HG03025 (cell line): Measurements from ENCODE around the gene UBE2G2.

Source experiments
- ATAC-seq: cut with Tn5 transposase; IDR thresholded peaks from one replicate; pipeline ENCODE4 v1.9.1; 2021; ENCODE audit warnings: mild to moderate bottlenecking, moderate library complexity; ENCODE audit not compliant: unreplicated experiment, low FRiP score

UBE2G2 gene

GRCh38 chr21:44732956-44733355 is 68.7 kb downstream of the UBE2G2 start:
- no peak for ATAC-seq

DNA sequence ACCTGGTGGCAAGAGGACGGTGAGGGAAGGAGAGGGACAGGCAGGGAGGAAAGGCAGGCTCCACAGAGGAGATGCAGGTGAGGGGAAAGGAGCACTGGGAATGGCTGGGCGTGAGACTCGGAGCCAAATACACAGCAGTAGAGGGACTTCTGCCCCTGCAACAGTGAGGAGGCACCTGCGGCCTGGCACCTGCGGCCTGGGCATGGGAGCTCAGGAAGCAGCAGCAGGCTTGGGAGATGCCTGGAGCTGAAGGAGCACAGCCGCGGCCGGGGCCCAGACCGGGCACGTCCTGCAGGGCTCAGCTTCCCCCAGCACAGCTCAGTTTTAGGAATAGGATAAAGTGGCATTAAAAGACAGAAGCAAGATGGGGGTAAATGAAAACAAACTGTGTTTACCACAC is 69.4 kb downstream of the UBE2G2 start:
- no peak for ATAC-seq

DNA sequence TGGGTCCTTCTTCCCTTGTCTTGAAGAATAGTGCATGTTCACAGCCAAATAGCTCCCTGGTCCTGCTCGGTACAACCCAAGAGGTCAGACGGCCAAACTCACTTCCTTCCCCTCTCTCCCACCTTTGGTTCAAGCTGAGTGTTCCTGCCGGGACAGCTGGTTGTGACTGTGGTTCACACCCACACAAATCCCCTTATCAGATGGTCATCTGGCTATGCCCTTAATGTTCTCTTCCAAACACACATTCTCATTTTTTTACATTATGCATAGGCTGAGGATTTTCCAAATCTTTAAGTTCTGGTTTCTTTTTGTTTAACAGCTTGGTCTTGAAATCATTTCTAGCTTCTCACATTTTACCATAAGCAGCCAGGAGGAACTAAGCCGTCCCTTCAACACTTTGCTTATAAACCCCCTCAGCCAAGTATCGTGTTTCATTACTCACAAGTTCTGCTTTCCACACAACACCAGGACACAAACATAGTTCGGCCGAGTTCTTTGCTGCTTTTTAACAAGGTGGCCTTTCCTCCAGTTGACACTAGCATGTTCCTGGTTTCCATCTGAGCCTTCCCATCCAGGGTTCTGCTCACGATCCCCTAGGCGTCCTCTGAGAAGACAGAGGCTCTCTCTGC is 70.6 kb downstream of the UBE2G2 start:
- no peak for ATAC-seq

DNA sequence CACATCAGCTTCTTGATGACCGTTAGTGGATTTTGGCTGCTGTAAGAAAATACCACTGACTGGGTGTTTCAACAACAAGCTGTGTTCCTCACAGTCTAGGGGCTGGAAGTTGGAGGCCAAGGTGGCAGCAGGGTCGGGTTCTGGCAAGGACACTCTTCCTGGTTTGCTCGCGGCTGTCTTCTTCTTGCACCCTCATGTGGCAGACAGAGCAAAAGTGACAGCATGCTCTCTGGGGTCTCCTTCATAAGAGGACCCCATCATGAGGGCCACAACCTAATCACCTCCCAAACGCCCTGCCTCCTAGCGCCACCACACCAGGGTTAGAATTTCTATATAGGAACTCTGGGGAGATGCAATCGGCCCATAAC is 71.6 kb downstream of the UBE2G2 start:
- ATAC-seq, result no peak

DNA sequence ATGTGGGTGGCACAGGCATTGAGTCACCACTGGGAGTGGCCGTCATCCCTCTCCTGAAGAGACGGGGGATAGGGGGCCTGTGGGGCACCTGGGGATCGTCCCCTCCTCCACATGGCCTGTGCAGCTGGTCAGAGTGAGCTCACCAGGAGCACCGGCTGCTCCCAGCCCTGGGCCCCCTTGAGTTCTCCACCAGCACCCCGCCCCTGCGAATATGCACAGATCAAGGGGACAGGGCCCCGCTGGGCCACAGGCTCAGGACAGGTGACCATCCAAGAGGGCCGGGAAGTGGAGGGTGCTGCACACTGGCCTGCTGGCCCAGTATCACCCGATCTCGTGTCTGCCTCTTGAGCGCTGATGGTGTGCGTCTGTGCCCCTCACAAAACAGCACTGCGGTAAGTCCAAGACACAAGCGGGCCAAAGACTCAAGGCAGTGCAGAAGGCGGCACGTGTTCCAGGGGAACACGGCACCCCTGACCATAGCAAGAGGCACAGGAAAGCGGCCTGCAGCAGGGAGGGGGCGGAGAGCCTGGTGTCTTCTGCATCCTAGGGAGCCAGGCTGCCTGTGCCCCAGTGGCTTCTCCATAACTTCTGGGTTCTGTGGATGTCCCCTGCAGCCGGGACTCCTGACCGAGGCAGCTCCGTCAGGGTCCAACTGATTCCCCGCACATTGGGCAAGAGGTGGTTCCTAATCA is 72.1 kb downstream of the UBE2G2 start:
- ATAC-seq, result no peak

DNA sequence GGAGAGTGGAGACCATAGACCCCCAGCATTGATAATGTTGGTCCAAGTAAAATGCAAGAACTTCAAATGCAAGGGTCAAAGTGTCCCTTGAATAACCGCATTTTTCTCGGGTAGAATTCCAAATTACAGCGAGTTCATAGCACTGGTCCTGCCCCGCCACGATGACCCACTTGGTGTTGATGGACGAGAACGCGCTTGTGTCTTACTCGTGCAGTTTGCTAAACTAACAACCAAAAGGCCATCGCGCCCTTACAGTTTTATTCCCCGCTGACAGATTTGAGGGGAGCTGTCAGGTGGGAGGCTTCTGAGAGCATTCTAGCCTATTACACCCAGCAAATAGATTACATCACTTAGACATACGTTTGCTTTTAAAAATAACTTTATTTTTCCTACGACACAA is 72.9 kb downstream of the UBE2G2 start:
- no peak for ATAC-seq

DNA sequence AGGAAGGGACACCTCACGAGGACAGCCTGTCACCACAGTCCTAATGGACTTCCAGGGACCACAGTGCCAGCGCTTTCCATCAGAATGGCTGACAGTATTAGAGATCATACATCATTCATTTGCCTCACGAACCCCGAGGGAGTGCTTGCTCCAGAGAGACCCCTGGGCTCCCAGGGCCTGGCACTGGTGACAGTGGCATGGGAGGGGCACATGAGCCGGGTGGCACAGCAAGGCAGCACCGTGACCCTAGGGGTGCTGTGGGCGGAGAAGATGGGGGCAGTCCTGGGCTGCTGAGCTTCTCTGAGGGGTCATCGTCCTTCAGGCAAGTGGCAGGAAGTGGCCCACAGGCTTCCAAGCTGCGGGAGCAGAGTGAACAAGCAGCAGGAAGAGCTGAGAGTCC is 73.9 kb downstream of the UBE2G2 start:
- ATAC-seq, result no peak

- no peak for ATAC-seq
Measured at GRCh38 chr21:44727321-44727720, 74.3 kb downstream of the UBE2G2 start.

DNA sequence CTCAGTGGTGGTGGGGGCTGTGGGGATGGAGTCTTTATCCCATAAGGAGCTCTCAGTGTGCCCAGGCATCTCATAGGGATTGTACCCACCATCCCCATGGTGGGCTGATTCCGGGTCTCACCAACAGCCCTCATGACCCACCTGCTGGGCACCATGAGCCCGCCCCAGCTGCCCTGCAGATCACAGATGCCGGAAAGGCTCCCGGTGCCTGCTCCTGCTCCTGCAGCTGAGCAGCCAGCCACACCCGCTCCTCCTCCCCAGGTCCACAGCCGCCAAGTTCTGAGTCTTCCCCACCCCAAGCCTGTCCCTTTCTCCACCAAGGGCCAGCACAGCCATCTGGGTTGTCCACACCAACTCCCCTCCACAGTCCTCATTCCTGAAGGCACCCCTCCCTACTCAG is 74.8 kb downstream of the UBE2G2 start:
- no peak for ATAC-seq

DNA sequence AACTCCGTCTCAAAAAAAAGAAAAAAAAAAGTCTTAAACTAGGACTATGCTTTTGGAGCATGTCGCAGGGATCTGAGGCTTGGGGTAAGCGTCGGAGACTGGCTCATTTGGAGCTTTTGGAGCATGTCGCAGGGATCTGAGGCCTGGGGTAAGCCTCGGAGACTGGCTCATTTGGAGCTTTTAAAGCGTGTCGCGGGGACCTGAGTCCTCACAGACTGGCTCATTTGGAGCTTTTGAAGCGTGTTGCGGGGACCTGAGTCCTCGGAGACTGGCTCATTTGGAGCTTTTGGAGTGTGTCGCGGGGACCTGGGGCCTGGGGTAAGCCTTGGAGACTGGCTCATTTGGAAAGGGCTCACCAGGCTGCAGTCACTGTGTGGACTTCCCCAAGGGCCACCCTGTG is 76.7 kb downstream of the UBE2G2 start:
- no peak for ATAC-seq

DNA sequence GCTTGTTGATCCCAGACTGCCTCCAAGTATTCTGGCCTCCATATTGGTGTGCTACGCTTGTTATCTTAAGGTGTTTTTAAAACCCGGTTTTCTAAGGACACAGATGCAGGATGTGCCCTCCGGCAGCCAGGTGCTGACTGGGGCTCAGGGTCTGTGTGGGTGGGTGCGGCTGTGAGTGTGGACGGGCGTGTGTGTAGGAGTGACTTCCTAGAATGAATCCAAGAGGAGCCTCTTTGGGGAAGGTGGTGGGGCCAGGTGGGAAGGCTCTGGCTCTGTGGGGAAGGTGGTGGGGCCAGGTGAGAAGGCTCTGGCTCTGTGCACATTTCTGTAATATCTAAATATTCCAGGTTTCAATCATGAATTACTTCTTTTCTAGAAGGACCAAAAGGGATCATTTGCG is 77.4 kb downstream of the UBE2G2 start:
- no peak for ATAC-seq

- ATAC-seq, result no peak
Measured at GRCh38 chr21:44723177-44724131, 78.2 kb downstream of the UBE2G2 start.

GRCh38 chr21:44722731-44723130 is 78.9 kb downstream of the UBE2G2 start:
- ATAC-seq, result no peak

DNA sequence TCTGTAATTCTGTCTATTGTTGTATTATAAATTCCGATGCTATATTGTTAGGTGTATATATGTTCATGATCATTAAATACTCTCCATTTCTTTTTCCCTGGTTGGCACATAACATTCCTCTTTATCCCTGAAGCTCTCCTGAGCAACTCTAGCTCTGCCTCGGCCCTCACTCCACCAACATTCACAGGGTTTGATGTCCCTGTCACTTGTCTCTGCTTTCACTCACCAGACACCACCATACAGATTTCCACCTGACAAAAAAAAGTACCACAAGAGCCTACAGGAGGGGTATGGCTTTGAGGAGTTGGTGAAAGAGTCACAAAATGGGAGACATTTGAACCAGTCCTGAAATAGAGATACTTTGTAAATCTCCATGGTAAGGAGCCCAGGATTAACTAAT is 81.5 kb downstream of the UBE2G2 start:
- no peak for ATAC-seq
